ENCODE measurements around the gene HNRNPLL. TPM values are rescaled to one million over a fixed set of nuclear protein-coding genes. Genes with fewer than 3 reads are reported as not detected.
"Not testable (repeated sequence)": the region's sequence is repeated elsewhere in the genome, so short reads cannot be mapped to it uniquely, and the experiment has no call there.

Gene HNRNPLL
- total RNA-seq, 1 donor from 2014 or later: 55.2 TPM

DNA sequence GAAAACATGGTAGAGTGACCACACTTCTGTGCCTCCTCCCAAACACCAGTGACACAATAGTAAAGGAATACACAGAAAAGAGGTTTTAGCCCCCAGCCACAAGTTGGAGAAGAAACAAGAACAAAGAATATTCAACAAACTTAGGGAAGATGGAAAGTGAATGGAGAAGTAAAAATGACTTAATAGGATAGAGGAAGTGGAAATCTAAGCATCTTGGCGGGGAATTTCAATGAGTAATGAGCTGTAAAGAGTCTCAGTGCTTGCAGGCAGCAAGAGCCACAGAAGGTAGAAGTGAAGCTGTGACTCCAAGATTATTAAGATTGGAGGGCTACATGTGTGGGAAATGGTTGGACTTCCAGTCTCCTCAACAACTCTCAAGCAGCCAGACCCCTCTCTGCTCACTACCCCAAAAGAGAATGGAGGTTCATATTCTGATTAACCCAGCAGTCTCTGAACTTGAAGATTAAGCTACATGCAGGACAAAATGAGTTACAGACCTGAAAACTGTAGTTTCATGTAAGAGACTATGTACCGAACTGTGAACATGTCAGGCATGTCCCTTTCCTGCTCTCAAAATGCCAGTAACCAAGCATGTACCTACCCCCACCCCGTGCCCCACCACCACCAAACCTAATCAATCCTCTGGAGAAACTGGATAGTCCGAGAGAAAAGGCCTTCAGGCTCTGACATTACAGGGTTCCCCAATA lies 16.9 kb upstream of the HNRNPLL start:
- DNase-seq (ENCODE audit: low spot score): no peak

DNA sequence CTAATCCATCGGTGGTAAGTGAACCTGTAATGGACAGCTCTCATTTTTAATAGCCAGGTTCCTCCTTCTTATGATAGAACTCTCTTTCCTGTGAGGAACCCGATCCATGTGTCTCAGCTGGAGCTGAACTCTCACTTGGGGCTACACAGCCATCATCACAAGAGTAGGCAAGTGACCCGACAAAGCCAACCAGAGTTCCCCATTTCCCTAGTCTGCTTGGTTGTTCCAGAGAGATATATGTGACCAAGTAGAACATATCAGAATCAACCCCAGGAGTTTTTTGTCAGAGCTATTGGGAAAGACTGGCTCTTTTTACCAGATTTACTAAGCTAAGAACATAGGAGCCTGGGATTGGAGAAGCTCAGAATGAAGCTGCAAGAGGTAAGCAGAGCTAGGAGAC lies 14.6 kb upstream of the HNRNPLL start:
- DNase-seq (ENCODE audit: low spot score): no peak

DNA sequence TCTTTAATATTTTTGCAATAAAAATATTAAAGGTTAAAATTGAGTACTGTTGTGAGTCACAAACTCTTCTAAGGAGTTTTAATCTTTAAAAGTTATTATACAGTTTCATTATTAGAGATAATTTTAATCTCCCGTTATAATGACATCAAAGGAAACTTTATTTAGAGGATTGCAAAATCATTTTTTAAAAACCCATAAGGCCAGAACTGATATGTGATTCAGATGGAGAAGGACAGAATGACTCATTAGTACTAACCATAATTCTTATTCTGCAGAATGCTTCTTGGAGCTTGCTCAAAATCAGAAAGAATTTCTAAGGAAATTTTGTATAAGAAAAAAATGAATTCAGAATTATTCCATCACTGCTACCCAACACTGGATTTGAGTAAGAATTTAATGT lies 12.5 kb upstream of the HNRNPLL start:
- no peak for DNase-seq (ENCODE audit: low spot score)

DNA sequence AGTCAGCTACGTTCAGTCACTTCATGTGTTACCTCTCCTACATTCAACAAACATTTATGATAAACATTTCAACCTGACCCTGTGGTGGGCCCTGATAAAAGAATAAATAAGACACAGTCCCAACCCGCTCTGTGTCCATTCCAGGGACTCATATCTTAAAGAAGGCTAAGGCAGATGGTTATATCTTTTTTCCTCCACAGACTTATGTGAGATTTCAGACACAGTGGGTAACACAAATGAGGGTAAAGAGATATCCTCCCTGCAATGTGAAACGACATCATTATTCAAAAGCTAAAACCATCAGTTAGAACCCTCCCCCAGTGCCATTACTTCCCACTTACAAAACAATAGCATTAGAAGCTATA lies 11.1 kb upstream of the HNRNPLL start:
- no peak for DNase-seq (ENCODE audit: low spot score)

DNA sequence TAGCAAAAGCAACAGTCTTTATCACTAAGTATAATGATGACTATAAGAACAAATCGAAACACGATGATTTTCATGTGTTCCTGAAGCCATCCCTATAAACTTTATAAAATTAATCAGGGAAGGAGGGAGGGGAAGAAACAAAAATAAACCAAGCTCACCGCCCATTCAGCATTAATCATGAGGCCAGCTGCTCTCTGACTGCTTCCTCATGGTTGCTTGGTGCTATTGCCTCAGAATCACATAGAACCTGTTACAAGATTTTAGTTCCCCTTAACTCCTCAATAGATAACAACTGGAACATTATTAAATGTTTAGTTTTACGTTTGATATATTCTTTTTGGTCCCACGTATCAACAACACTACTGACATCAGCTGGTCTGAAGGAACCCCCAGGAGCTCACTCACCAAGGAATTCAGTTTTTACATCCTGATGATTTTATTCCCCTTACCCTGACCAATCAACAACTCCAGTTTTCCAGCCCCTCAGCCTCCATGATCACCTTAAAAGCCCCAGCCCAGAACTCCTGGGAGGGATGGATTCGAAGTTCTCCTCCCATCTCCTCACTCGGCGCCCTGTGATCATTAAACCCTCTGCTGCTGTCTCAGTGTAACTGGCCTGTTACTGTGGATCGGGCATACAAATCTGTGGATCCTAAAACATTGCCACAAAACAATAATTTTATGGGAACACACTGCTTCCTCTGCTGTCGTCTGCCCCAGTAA lies 10.6 kb upstream of the HNRNPLL start:
- DNase-seq (ENCODE audit: low spot score): no peak

DNA sequence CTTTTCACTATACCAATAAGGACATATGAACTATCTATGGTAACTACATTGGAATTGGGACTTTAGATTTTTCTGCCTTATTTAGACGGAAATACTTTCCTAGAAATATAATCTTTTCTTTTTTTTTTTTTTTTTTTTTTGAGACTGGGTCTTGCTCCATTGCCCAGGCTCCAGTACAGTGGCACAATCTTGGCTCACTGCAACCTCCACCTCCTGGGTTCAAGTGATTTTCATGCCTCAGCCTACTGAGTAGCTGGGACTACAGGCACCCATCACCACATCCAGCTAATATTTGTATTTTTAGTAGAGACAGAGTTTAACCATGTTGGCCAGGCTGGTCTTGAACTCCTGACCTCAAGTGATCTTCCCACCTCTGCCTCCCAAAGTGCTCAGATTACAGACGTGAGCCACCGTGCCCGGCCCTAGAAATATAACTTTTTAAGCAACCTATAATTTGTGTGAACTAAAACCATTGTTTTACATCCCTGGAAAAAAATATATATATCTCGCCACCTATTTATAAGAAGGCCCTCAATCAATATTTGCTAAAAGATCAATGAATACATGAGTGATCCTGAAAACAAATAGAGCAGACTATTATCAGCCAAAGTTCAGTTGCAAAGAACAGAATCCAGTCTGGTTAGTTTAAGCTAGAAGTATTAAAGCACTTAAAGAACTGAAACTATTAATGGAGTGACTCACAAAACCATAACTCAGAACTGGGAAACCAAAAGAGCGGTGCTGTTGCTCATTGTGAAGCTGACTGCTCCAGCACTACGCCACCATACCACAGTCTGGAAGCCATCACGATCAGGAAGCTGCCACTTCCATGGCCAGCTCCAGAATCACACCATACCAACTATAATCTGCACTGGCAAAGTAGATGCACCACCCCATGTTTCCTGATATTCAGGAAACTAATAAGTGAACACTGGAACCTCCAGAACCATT lies 8.4 kb upstream of the HNRNPLL start:
- no peak for DNase-seq (ENCODE audit: low spot score)

DNA sequence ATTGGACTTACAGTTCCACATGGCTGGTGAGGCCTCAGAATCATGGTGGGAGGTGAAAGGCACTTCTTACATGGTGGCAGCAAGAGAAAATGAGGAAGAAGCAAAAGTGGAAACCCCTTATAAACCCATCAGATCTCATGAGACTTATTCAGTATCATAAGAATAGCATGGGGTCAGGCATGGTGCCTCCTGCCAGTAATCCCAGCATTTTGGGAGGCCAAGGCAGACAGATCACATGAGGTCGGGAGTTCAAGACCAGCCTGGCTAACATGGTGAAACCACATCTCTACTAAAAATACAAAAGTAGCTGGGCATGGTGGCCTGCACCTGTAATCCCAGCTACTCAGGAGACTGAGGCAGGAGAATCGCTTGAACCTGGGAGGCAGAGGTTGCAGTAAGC lies 6.5 kb upstream of the HNRNPLL start:
- DNase-seq (ENCODE audit: low spot score): not testable (repeated sequence)

DNA sequence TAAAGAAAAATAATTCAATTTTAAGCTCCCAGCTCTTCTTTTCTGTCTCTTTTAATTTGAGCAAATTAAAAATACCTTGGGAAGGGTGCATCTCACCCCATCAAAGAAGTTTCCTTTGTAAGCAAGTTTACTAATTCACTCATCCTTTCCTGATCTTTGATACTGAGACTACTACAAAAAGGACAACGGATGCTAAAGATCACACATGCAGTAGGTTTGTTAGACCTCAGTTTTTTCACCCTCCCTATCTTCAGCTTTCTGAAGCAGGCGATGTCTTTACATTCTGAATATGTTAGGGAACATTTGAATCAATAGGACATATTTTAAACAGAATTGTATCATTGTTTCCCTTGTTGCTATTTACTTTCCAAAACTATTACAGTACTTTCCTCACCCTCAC lies 6.0 kb upstream of the HNRNPLL start:
- DNase-seq (ENCODE audit: low spot score): no peak

DNA sequence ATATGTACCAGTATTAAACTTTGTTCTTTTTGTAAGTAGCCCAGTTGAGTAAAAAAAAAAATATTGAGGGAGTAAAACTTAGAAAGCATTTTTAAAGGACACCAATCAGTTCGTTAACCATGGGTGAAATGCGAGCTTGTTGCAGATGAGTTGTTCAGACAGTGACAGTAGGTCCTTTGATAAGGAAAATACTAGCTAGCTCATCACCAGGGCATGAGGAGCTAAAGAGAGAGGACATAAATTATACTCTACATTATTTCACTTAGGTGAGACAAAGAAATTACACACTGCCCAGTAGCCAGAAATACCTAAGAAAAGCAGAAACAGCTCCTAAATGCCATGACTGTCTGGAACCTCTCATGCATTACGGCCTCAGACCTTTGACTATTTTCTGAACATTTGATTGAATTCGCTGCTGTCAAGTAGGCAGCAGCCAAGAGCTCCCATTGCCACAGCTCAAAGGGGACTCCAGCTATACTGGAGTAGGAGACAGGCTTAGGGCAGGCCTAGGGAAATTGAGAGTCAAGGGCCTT lies 2.6 kb upstream of the HNRNPLL start:
- DNase-seq (ENCODE audit: low spot score): no peak

DNA sequence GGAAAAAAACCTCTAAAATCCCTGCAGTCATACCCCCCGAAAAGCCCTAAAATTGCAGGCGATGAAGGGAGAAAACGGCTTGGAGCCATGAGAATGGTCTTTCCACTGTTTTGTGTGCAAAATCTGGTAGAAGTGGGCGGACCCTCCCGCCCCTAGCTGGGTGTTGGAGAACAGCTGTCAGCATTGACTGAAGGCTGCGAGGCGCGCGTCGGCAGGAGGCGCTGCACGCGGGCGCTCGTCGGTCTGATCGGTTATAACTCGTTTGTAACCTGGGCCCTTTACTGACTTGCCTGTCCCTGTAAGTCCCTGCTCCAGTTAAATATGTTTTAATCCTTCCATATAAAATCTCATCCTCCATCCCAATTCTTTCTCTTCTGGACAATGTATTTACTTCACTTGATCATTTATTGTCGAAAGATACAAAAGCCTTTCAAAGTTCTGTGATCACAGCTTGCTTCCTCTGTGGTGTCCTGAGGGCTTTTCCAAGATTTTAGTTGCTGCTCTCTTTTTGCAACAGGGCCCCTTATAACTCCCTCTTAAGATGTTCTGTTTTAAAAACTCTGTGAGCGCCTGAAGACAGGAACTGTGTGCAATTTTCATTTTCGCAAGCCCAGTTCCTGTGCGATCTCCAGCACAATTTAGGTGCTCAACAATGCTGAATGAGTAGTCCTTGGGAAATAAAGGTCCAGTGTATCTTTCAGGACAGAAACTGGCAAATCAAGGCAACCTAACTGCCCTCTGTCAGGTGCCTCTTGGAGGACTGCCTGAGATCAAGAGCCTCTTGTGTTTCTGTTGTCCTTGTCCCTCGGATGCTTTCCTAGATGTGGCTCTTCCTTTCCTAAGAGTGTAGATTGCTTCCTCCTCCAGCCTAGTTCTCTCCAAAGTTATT lies 918 bp upstream of the HNRNPLL start:
- peak; percentile 84 for DNase-seq (ENCODE audit: low spot score)

DNA sequence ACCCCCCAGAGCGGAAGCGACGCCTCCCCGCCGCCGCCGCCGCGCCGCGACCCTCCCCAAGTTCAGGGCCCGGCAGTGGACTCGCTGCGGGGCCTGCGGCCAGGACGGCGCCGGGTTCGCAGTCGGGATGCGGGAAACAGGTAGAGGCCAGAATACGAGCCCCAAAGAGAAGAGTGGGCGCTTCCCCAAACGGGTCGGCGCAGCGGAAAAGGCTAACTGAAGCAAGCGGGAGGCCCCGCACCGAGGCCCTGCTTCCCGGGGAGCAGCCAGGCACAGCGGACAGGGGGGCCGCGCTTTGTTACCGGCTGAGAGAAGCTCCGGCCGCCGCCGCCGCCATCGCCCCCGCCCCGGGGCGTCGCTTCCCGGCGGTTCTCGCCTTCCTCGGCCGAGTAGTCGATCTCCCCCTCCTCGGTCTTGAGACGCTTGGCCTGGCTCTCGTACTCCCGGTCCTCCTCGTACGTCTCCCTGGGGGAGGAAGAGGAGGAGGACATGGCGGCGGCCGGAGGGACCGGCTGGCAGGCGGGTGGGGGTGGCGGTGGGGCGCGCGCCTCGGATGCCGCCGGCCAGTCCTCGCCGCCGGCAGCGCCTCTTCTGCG lies 494 bp downstream of the HNRNPLL start:
- DNase-seq (ENCODE audit: low spot score): peak; percentile 54

DNA sequence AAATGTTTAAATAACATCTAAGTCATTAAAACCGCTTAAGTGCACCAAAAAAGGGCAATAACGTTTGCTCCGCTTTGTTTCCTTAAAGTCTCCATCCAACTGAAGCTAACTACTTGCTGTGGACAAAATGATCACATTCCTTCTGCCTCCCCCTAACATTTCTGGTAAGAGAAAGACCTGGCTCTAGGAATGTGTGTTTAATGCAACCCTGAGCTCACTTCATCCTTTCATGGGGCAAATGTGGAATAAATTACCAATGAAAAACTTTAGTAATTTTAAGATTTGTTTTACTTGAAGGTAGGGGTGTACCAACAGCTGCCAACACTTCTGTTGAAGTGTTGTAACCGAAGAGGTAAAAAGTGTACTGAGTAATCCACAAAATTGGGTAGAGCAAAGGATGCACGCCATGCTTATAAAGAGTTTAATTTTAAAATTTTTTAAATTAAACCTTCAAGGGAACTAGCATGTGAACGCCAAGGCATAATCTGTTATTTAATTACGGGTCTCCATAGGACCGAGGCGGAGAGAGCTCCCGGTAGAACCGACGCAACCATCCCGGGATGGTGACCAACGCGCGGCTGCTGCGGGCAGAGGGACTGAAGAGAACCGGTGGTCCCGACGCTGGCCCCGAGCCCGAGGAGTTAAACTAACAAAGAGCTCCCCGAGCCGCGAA lies 1.1 kb downstream of the HNRNPLL start:
- DNase-seq (ENCODE audit: low spot score): no peak

DNA sequence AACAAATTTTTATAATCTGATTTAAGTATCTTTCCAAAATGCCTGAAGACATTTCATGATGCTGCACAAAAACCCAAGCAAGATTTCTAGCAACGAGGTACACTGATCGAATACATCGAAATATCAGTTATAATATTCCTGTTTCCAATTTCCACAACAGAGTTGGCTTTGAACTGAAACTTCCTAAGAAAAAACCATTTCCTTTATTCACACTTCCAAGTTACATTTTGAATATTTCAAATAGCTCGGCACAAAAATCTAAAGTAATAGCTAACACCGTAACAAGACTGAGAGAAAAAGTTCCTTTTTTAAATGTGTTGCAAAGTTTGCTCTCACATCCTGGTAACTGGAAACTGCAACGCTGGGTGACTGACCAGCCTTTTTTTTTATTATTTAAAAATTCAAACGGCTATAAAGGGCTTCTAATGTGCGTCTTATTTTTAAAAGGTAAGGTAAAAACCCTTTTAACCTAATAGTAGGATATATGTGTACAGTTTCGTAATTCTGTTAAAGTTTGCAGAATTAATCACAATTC lies 1.7 kb downstream of the HNRNPLL start:
- no peak for DNase-seq (ENCODE audit: low spot score)

DNA sequence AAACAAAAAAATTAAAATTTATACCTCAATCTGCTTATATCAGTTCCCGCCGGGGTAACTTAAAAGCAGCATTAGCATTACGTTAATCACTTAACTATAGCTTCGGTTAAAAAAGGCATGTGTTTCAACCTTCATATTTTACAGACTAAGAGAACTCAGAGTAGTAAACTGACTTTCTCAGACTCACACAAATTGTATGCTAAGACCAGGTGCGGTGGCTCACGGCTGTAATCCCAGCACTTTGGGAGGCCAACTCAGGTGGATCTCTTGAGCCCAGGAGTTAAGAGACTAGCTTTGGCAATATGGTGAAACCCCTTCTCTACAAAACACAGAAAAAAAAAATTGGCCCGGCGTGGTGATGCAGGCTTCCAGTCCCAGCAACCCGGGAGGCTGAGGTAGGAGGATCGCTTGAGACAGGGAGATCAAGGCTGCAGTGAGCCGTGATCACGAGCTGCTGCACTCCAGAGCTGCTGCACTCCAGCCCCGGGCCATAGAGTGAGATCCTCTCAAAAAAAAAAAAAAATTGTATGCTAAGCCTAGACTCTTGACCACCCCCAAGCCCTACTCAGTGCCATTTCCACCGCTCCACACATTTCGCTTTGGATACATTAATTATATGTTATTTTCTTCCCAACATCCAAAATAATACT lies 2.4 kb downstream of the HNRNPLL start:
- no peak for DNase-seq (ENCODE audit: low spot score)

DNA sequence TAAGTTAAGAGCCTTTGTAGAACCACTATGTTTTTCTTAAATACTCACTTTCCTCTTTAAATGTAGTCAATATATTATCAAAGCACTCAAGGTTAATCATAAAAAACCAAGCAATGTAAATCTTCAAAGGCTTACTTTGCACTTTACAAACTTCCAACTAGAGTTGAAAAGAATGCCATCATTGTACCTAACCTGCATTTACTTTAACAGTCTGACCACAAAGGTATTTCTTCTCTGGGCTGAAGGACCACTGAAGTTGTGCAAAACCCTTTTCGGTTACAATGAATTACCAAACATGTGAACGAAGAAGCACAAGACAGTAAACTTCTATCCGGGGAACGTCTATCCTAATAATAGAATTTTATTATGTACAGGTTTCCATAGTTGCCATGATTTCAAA lies 3.0 kb downstream of the HNRNPLL start:
- no peak for DNase-seq (ENCODE audit: low spot score)

DNA sequence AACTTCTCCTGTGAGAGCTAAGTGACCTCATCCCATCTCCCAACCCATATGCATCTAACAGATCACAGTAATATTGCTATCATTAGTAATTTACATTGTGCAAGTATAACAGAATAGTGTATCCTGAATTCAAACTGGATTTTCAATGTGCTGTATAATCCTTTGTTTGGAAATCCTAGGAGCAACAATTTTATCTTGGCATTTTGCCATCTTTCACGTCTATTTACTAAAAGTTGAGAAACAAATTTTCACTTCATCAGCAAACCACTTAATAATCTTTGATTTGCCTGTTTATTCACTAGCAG lies 3.8 kb downstream of the HNRNPLL start:
- no peak for DNase-seq (ENCODE audit: low spot score)

DNA sequence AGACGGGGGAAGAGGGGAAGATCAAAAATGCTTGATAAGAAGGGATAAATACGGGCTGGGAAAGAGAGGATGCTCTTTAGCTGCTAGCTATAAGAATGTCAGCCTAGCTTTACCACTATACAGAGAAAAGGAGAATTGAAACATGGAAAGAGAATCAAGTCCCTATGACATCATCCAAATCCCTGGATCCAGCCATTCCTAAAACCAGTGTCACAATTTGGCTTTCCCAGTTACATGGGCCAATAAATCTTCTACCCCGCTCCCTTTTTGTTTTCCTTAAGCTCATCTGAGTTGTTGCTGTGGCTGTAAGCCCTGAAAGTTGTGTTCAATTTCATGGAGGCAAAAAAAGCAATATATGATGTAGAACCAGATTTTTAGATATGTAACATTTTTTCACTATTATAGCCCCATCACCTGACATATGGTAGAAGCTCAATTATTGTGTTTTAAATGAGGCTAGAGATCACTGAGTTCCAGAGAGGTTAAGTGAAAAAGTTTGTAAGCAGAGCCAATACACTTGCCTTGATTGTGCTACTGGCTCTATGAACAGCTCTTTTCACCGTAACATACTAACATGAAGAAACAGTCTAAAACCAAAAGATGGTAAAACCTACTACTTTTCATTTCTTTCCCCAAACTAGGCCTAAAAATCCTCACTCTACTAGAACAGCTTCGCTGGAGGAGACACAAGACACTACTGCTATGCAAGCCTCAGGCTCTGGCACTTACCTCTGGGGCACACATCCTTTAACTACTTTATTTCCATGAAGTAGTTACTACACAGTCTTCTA lies 4.3 kb downstream of the HNRNPLL start:
- DNase-seq (ENCODE audit: low spot score): no peak

DNA sequence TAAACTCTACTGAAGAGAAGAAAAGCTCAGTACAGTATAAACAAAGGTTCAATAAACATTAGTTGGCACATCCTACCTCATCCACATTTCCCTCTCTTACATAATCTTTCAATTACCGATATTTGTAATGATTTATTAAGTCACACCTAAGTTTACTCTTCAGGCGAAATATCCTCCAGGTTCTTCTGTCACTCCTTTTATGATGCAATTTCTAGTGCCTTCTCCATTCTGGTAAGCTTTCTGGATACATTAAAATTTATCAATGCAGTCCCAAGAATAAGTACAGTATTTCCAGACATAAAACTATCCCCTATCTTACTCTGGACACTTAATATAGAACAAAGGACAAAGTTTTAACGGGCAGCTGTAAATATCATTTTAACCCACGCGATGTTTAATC lies 5.6 kb downstream of the HNRNPLL start:
- DNase-seq (ENCODE audit: low spot score): no peak

DNA sequence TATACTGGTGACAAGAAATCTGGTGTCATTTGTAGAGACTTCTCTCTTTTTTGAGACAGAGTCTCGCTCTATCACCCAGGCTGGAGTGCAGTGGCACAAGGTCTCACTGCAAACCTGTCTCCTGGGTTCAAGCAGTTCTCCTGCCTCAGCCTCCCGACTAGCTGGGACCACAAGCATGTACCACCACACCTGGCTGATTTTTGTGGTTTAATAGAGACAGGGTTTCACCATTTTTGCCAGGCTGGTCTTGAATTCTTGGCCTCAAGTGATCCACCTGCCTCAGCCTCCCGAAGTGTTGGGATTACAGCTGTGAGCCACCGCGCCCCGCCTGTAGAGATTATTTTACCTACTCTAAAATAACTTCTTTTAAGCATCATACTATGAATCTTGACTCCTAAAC lies 6.5 kb downstream of the HNRNPLL start:
- no peak for DNase-seq (ENCODE audit: low spot score)

All from ureter (tissue), 1 donor.